Measurements from ENCODE around the gene RPL26.

GRCh38 chr17:8392274-8392673, 9.3 kb upstream of the RPL26 start:
- TF ChIP-seq CTCF (IDR thresholded peaks at IDR 0.05; ENCODE audit: extremely low read depth in 1 of 2, insufficient read depth in 1 of 2, low read depth in 1 of 2, low read length in 2 of 2) (no peak), POLR2A (IDR thresholded peaks at IDR 0.05; ENCODE audit: low read depth, low read length) (no peak), POLR2AphosphoS5 (IDR thresholded peaks at IDR 0.05; ENCODE audit: insufficient read depth, low read depth, low read length) (no peak), EZH2 (IDR thresholded peaks at IDR 0.05; ENCODE audit: borderline replicate concordance, low read depth, low read length, severe bottlenecking) (no peak), MYC (IDR thresholded peaks at IDR 0.05; ENCODE audit: low read depth, low read length) (no peak), MAX (IDR thresholded peaks at IDR 0.05; ENCODE audit: insufficient read depth, insufficient read length) (no peak), JUN (IDR thresholded peaks at IDR 0.05; ENCODE audit: borderline replicate concordance, insufficient read depth, insufficient read length, low read depth) (no peak)

Measured in endothelial cell of umbilical vein (primary cell).